ENCODE measurements around the gene NEO1.
A peak's percentile ranks its signal among the peaks of the same experiment; 100 is the strongest.

NEO1 gene

GRCh38 chr15:73033611-73034010, 18.7 kb upstream of the NEO1 start:
- DNase-seq = no peak

GRCh38 chr15:73034221-73034620, 18.0 kb upstream of the NEO1 start:
- no peak for DNase-seq

GRCh38 chr15:73035221-73035620, 17.0 kb upstream of the NEO1 start:
- DNase-seq = no peak

GRCh38 chr15:73038220-73038619, 14.0 kb upstream of the NEO1 start:
- no peak for DNase-seq

GRCh38 chr15:73046073-73046472, 6.2 kb upstream of the NEO1 start:
- DNase-seq = no peak

- no peak for DNase-seq
Observed at GRCh38 chr15:73047882-73048281, 4.4 kb upstream of the NEO1 start.

- DNase-seq = no peak
Observed at GRCh38 chr15:73048624-73049295, 3.5 kb upstream of the NEO1 start.

GRCh38 chr15:73049564-73050215, 2.6 kb upstream of the NEO1 start:
- DNase-seq = no peak

GRCh38 chr15:73050561-73051295, 1.5 kb upstream of the NEO1 start:
- no peak for DNase-seq

- DNase-seq = peak in 1 of 5 donors; percentile 11
Observed at GRCh38 chr15:73051391-73051806, 864 bp upstream of the NEO1 start.

GRCh38 chr15:73052653-73053397, 562 bp downstream of the NEO1 start:
- peak in 4 of 5 donors; percentile 7 to 16 (median 13) for DNase-seq

- no peak for DNase-seq
Observed at GRCh38 chr15:73053398-73053723, 1.1 kb downstream of the NEO1 start.

GRCh38 chr15:73054417-73054953, 2.2 kb downstream of the NEO1 start:
- no peak for DNase-seq

GRCh38 chr15:73056460-73056859, 4.2 kb downstream of the NEO1 start:
- DNase-seq = no peak

- DNase-seq = no peak
Observed at GRCh38 chr15:73058437-73058836, 6.2 kb downstream of the NEO1 start.

GRCh38 chr15:73065114-73065513, 12.9 kb downstream of the NEO1 start:
- no peak for DNase-seq

GRCh38 chr15:73069109-73069508, 16.8 kb downstream of the NEO1 start:
- no peak for DNase-seq

- no peak for DNase-seq
Observed at GRCh38 chr15:73072894-73073293, 20.6 kb downstream of the NEO1 start.

GRCh38 chr15:73074241-73074640, 22.0 kb downstream of the NEO1 start:
- DNase-seq = no peak

- no peak for DNase-seq
Observed at GRCh38 chr15:73075160-73075859, 23.0 kb downstream of the NEO1 start.

GRCh38 chr15:73078291-73078690, 26.0 kb downstream of the NEO1 start:
- DNase-seq = no peak

GRCh38 chr15:73078722-73079121, 26.5 kb downstream of the NEO1 start:
- no peak for DNase-seq
